ENCODE results near the gene NKPD1.

Gene NKPD1

GRCh38 chr19:45114116-45114515 is 46.7 kb downstream of the NKPD1 start:
- peak; percentile 35 for DNase-seq

GRCh38 chr19:45113628-45114027 is 47.2 kb downstream of the NKPD1 start:
- peak; percentile 55 for DNase-seq

- DNase-seq: no peak
Observed at GRCh38 chr19:45112111-45112827, 48.5 kb downstream of the NKPD1 start.

All from NCI-H1105 treated with DMSO at 0.1 percent for 48 hours (cell line).